ENCODE measurements around the gene PTMA. TPM values are rescaled to one million over a fixed set of nuclear protein-coding genes. Genes with fewer than 3 reads are reported as not detected.

Gene PTMA
- total RNA-seq, 1 donor from 2014 or later = 622 TPM

DNA sequence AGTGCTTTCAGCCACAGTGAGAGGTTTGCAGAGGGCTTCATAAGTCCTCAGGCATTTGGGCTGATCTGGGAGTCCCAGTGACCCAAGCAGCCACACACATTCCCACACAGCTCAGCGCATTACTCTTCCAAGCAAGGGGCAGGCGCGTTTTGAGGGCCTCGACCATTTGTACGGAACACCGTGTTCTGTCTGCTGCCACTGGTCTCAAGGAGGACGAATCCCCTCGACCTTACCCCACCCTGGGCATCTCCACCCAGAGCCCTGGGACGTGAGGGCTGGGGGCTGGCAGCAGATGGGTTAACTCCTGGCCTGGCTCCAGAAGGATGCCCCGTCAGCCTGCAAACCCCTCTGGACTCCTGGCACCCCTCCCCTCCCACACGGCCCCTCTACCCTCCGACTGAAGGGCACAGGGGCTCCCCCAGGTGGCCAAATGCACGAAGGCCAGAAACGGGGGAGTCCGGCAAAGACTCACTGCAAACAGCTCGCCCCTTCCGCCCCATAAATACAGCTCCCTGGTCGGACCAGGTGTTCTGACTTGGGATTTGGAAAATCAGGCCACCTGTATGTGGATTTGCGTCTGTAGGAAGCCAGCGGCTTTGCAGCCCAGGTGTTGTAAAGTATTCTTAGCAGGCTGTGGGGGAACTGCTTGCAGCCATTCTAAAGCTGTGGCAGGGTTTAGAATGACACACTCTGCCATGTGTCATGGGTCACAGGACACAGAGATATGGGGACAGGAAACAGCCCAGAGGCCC lies 33.6 kb upstream of the PTMA start:
- DNase-seq (ENCODE audit: low spot score) = peak; percentile 74

DNA sequence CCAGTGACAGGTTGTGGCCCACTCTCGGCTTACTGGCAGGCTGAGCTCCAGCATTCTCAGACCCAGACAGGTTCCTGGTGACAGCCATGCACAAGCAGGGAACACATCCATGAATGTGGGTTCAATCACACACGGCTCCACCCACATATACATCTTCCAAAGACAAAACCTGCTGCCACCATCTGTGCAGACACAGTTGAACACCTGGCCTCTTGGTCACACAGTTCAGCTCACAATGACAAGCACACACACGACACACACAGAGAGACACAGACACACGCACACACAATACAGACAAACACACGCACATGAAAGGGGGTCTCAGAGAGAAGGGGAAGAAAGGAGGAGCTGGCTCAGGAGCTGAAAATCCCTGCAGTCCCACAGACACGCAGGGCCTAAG lies 32.1 kb upstream of the PTMA start:
- no peak for DNase-seq (ENCODE audit: low spot score)

DNA sequence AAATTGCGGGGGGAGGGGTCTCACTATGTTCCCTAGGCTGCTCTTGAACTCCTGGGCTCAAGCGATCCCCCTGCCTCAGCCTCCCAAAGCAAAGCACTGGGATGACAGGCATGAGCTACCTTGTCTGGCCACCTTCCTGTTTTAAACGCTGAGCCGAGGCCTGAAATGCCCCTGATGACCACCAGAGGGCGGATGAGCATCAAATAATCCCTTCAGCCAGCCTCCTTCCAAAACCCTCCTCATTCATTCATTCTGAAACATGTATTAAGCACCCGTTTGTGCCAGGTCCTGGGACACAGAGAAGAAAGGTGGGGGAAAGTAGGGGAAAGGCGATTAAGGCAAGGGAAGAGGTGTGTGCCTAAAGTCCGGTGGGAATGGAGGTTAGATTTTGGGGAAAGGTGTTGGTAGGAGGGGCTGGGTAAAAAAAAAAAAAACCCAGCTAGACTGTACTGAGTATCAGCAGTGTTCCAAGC lies 30.7 kb upstream of the PTMA start:
- peak; percentile 89 for DNase-seq (ENCODE audit: low spot score)

DNA sequence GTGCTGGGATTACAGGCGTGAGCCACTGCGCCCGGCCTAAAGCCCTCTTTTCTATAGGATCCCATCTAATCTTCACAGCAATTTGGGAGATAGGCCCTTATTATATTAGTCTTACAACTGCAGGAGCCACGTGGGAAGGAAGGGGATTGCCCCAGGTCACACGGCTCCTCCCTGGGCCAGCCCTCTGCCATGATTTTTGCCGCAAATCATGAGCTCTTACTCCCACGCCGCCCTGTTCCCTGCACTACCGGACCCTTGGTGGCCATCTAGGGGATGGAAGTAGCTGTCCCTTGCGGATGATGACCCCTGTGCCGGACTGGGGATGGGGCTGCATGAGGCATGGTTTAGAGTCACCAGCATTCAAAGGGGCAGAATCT lies 28.4 kb upstream of the PTMA start:
- no peak for DNase-seq (ENCODE audit: low spot score)

DNA sequence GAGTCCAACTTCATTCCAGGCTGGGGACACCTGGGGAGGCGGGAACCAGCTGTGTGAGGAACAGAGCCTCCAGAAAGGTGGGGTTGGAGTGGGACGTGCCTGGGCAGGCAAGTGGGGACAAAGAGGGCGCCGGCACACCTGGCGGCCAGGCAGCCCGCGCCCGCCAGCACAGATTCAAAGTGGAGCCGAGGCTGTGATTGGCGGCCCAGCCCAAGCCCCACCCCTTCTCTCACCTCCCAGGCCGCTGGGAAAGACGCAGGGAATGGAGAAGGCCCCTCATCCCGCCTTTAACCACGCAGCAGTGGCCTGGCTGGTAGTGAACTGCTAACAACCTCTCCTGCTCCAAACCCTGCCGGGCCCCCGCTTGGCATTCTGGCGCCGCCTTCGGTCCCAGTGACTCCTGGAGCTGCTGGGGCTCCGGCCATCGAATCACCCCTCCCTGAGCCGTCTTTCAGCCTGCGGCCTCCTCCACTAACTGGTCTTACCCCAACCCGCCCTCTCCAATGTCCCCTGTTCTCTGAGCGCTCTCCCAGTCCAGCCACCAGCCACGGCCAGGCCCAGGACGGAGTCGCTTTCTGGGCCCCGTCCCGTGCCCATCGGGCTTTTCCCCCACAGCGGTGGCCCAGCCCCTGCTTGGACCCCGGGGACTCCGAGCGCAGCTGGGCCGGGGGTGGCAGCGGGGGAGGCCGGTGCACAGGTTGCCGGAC lies 27.9 kb upstream of the PTMA start:
- peak; percentile 50 for DNase-seq (ENCODE audit: low spot score)

DNA sequence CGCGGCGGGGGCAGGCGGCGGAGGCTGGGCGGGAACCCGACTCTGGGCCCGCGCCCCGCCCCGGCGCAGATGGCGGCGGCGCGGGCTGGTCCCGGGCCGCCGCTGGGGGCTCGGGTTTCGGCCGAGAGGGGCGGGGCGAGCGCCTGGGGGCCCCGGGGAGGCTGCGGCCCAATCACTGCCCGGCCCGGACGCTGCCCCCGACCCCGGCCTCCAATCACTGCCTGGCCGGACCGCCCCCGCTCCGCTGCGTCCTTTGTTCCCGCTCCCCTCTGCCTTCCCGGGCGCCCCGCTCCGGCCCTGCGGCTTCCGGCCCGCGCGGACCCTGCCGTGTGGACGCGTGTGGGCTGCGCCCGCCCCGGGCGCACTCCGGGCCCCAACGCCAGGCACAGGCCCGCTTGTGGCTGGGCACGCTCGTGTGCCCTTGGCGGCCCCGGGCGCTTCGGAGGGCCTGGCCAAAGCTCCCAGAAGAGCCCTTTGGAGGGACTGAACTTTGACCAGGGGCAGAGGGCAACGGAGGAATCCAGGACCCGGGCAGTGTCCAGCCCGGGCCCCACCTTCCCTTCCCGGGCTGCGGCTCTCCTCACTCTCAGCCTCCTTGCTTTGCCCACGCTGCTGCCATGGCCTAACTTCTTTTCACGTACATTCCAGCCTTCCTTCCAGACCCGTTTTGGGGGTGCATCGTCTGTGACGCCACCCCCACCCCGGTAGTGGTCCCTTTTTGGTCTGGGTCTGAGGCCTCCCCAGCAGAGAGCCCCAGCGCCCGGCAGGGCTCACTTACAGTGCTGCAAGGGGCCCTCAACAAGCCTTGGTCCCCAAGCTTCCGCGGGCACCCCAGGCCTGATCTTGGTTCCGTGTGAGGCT lies 27.1 kb upstream of the PTMA start:
- DNase-seq (ENCODE audit: low spot score) = peak; percentile 92

DNA sequence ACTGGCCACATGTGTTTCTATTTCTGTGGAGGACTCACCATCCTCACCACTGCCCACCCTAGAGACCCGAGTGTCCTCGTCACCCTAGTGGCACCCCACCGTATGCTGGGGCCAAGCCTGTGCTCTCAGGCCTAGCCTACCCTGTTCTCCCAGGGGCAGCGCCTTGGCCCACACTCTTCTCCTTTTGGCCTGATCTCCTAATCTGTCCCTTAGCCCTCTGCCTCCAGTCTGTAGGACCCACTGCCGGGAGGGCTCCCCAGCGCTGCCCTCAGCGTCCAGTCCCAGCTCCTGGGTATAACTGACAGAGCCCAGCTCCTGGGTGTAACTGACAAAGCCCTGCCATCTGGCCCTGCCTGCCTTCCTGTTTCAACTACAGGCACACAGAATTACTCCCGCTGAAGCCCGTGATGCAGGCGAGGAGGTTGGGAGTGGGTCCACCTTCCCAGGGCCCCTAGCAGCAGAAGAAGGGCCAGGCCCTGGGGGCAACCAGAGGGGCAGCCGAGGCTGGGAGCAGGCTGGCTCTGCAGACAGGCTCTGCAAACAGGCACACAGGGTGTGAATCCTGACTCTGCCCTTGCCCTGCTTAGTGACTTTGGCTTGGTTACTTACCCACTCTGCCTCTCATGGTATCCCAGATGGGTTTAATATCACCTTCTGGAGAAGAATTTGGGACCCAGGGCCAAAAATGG lies 25.6 kb upstream of the PTMA start:
- DNase-seq (ENCODE audit: low spot score) = no peak

DNA sequence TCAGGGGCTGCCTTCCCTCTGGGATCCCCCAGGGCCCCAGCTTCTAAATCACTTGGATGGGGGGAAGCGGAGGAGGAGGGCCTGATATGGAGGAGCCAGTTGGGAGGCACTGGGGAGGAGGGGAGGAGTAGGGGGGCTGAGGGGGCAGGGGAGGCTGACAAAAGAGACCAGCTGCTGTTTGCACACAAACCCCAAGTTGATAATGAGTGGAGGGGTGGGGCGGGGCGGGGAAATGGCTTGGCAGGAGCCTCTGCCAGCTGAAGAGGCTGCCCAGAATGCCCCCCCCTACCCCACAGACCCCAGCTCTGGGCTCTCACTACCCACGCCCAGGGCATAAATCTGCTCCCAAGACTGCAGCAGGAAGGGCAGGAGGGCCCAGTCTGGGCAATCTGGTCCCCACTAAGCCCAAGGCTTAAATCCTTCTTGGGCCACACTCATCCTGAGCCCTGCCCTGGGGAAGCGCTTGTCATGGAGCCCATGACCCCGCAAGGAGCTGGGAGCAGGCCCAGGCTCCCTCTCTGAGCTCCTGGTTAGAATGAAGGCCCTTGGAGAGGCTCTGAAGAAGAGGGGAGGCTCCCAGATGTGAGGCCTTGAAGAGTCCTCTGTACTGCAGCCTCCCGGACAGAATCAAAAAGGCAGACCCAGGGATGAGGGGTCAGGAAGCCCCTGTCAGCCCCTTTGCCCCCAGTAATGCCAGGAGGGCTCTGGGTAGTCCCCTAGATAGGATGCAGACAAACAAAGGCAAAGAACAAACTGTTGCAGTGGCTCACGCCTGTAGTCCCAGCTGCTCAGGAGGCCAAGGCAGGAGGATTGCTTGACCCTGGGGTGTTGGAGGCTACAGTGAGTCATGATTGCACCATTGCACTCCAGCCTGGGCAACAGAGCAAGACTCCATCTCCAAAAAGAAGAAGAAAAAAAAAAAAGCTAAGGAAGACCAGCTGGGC lies 24.8 kb upstream of the PTMA start:
- no peak for DNase-seq (ENCODE audit: low spot score)

DNA sequence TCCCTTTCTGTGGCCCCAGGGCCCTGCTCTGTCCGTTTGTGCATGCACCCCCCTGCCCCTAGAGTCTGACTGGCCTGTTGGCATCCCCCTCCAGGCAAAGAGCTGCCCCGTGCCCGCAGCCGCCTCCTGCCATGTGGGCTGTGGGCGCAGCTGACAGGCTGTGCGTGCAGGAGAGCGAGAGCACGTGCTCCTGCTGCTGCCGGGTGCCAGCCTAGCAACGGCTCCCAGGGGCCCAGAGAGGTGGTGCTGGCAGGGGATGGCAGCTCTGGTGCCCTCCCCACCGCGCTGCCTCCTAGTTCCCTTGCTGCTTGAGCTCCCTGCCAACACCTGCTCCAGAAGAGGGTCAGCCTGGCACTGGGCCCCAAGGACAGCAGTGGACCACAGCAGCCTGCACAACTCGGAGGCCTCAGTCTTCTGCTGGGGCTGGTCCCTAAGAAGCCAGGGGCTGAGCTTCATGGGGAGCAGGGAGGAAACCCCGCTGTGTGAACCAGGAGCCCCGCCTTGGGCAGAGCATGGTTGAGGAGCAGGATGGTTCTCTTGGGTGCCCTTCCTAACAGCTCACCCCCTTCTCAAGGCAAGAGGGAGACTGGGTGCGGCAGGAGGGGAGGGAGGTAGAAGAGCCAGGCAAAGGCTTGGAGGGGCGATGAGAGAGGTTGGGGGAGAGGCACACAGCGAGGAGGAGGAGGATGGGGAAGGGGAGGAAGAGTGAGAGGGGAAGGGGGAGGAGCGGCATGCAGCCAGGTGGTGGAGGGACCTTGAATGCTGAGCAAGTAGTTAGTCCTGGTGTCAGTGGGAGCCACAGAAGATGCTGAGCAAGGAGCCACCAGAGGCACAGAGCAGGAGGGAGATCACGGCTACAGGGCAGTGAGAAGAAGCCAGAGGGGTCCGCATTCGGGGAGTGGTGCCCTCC lies 23.8 kb upstream of the PTMA start:
- DNase-seq (ENCODE audit: low spot score) = no peak

DNA sequence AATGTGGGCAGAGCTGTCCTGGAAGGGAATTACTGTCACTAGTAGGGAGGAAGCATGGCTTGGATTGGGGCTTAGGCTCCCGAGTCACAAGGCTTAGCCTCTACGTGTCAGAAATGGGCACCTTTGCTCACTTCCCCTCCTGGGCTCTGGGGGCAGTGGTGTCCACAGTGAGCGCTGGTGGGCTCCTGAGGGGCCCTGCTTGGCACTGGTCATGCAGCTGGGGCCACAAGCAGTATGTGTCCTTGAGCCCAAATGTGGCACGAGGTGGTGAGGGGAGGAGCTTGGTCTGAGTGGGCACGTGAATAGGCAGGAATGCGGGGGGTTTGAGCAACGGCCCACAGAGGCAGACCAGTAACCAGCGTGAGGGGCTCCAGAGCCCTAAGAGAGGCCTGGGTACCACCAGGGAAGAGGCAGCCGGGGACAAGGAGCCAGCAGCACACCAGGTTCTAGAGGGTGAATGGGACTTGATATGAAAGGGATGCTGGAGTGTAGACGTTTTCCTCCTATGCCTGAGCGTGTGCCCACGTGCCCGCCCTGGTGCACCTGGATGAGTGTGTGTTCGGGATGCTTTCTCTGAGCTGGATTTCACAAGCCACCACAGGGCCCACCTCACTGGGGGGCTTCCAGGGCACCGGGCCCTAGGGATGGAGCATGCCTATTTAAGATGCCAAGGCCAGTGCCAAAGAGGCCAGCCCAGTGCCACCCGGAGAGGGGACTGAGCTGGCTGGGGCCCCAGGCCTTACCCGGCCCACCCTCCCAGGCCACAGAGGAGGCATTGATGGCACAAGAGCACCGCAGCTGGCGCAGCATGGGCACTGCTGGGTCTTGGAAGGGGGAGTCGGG lies 22.8 kb upstream of the PTMA start:
- DNase-seq (ENCODE audit: low spot score) = no peak

DNA sequence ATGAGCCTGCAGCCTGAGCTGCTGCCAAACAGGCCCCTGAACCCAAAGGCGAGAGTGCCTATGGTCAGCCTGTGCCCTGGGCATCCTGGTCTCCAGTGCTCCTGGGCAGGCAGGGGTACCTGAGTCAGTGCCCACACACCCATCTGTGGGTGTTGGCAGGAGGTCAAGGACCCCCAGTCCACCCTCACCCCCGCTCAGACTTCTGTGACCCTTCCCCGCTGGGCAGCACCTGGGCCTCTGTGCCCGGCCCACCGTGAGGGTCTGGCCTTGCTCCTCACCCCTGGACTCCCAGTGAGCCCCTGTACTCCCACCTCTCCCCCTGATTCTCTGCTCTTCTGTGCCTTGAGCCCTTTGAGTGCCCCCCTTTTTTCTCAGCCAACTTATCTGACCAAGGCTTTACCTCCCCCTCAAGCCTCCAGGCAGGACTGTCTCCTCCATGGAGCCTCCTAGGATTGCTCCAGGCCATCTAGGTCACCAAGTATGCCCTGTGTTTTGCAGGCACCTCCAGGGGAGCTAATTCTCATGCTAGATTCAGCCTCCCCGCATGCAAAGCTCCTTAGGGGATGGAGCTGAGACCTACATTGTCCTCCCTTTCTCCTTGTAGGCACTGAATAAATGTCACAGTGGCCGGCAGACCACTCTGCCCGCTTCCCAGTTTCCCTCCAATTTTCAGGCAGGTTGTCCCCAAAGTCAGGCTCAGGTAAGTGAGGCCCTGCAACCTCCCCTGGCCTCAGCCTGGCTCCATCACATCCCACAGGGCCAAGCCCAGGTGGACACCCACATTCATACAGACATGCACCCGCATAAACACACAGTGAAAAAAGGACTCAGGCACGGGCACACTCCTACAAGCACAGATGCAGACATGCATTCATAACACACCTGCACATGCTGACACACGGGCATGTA lies 21.9 kb upstream of the PTMA start:
- no peak for DNase-seq (ENCODE audit: low spot score)

DNA sequence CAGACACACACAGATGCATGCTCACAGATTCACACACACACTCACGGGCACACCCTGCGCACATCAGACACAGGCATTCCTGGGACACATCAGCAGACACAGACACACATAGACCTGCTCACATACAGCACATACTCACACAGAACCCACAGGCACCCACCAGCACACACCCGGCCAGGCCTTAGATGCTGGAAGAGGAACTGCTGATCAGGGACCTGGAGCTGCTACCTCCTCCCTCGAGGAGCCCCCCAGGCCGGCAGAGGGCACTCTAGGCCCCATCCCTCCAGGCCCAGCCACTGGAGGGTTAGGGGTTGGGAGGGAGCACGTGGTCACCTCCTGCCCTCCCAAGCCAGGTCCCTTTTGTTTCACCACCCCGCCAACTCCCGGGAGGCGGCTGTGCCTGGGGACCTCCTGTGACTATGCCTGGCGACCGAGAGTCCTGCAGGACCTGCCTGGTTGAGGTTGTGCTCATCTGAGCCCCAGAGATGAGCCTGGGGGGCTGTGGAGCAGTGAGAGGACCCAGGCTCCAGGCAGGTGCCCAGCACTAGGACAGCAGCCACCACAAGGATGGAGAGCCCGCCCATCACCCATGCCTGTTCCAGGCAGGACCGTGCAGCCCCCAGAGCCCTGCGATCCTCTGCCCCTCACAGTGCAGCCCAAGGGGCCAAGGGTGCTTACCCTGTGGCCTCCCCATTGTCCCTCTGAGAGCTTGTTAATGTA lies 21.0 kb upstream of the PTMA start:
- DNase-seq (ENCODE audit: low spot score) = no peak

DNA sequence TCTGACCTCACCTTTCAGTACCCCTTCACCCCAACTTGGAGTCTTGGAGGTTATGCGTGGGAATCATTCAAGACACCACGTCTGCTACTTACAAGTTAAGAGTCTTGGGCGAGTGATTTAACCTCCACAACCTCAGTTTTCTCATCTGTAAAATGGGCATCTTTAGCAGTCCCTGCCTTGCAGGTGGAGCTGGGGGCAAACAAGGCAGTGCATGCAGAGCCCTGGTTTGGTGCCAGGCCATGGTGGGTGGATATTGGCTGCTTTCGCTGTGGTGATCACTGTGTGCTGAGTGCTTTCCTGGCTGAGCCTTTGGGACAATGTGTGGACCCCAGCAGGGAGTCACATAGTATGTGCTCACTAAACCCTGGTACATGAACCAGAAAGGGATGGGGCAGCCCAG lies 20.4 kb upstream of the PTMA start:
- no peak for DNase-seq (ENCODE audit: low spot score)

DNA sequence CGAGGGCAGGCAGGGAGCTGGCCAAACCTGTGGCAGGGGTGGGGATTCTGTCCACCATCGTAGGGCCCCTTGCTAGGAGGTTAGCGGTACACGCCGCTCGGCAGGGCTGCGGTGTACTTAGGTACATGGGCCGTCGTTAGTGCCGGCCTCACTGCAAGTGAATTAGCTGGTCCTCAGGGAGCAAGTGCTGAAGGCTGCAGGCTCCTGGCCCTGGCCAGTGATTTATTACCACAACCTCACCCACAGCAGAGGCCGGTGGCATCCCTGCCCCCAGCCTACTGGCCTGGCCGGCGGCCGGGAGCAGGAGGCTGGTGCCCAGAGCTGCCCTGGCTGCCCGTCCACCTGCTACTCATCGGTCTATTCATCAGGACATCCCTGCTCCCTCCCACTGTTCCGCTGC lies 19.6 kb upstream of the PTMA start:
- no peak for DNase-seq (ENCODE audit: low spot score)

DNA sequence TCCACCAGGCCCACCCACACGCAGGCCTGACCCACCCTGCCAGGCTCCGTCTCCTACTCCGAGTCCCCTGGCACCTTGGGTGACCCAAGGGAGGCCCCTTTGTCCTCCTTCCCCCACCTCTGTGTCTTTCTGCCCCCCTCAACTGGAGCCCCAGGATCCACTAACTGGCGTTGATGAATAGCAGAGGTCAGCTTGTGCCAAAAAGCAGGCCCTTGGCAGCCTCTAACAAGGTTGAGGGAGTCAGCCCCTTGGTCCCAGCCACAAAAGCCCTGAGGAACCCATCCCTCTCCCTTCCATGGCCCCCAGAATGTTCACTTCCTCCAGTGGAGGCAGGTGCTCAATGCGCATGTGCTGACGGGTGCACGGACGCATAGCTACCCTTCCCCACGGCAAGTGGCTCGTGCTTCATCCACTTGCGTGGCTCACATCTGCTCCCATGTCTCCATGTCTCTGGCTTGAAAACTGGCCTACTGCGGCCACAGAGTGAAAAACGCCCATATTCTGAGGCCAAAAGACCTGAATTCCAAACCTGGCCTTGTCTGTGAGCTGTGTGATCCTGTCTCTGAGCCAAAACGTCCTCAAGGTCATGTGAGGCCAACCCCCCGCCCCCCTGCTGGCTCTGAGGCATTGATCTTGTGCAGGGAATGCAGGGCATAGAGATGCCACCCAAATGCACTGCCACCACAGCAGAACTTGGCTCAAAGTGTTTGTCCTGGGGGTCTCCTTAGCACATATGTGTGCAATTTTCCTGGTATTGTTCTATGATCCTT lies 19.0 kb upstream of the PTMA start:
- DNase-seq (ENCODE audit: low spot score) = no peak

DNA sequence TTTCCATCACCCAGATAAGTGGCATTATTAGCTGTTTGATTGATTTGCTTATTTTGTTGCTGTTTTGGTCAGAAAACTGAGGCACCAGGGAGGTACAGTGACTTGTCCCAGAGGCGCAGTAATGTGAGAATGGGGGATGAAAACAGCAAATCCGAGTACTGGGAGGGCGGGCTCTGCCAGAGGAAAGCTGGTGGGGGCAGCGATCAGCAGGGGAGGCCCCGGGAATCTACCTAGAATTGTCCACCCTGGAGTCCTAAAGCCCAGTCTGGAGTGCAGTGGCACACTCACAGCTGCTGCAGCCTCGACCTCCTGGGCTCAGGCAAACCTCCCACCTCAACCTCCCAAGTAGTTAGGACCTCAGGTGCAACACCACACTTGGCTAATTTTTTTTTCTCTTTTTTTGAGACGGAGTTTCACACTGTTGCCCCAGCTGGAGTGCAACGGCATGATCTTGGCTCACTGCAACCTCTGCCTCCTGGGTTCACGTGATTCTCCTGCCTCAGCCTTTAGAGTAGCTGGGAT lies 17.0 kb upstream of the PTMA start:
- DNase-seq (ENCODE audit: low spot score) = no peak

Data from umbilical cord (tissue), 2 donors.